Left lobe of liver (tissue), 2 donors: ENCODE data around the gene SIGLEC9. TPM values are rescaled to one million over a fixed set of nuclear protein-coding genes. Genes with fewer than 3 reads are reported as not detected.

ENCODE experiments used
- ATAC-seq: fragments of 200-7000 bp; cut with Tn5 transposase; one replicate; pipeline ENCODE4 v1.9.1; 2020; ENCODE audit warnings: mild to moderate bottlenecking, moderate library complexity
- DNase-seq: peaks from one replicate; pipeline ENCODE4 v3.0.0-alpha.2; 2020; ENCODE audit warnings: low spot score
- total RNA-seq: library from RNA; stranded (reverse); gene quantifications from one replicate; pipeline ENCODE4 v1.2.1, GENCODE V29; 2021
- donor health status: DM: no; HTN: no; CAD: no; lungs with moderate emphysema.
- donor health status: DM: no; HTN: yes; CAD: no.

Gene SIGLEC9
- total RNA-seq, 1 donor from 2014 or later, result 4.8 TPM

GRCh38 chr19:51096473-51097165, 28.1 kb upstream of the SIGLEC9 start:
- no peak for DNase-seq

GRCh38 chr19:51097166-51097738, 27.5 kb upstream of the SIGLEC9 start:
- no peak for DNase-seq
- ATAC-seq, result peak; percentile 77

More at GRCh38 chr19:51096473-51097165, 28.1 kb upstream of the SIGLEC9 start:
- no peak for ATAC-seq

- no peak for ATAC-seq
- DNase-seq, result no peak
Measured at GRCh38 chr19:51097796-51098195, 26.9 kb upstream of the SIGLEC9 start.

GRCh38 chr19:51098365-51099046, 26.2 kb upstream of the SIGLEC9 start:
- no peak for DNase-seq
- peak; percentile 31 for ATAC-seq

- ATAC-seq (no peak), DNase-seq (no peak)
Measured at GRCh38 chr19:51099047-51099382, 25.7 kb upstream of the SIGLEC9 start.

- ATAC-seq (no peak), DNase-seq (no peak)
Measured at GRCh38 chr19:51100601-51101000, 24.1 kb upstream of the SIGLEC9 start.

GRCh38 chr19:51101171-51101865, 23.4 kb upstream of the SIGLEC9 start:
- ATAC-seq (no peak), DNase-seq (no peak)

GRCh38 chr19:51102991-51103390, 21.7 kb upstream of the SIGLEC9 start:
- DNase-seq (no peak), ATAC-seq (no peak)

- no peak for ATAC-seq
- no peak for DNase-seq
Measured at GRCh38 chr19:51103926-51104341, 20.8 kb upstream of the SIGLEC9 start.

GRCh38 chr19:51107406-51108065, 17.2 kb upstream of the SIGLEC9 start:
- ATAC-seq, result no peak
- no peak for DNase-seq

- peak; percentile 98 for ATAC-seq
- peak; percentile 99 for DNase-seq
Measured at GRCh38 chr19:51108066-51108804, 16.5 kb upstream of the SIGLEC9 start, which contains the start of gene CTU1. TSS of gene CTU1 (minus strand) at chr19:51108409. CDS start at chr19:51104569, 3,840 bp downstream.

GRCh38 chr19:51108805-51109146, 15.9 kb upstream of the SIGLEC9 start:
- peak; percentile 46 for ATAC-seq
- no peak for DNase-seq

- ATAC-seq (no peak), DNase-seq (no peak)
Measured at GRCh38 chr19:51110666-51110971, 14.1 kb upstream of the SIGLEC9 start.

- ATAC-seq (no peak), DNase-seq (no peak)
Measured at GRCh38 chr19:51111606-51112005, 13.1 kb upstream of the SIGLEC9 start.

GRCh38 chr19:51114087-51114729, 10.5 kb upstream of the SIGLEC9 start:
- ATAC-seq (no peak), DNase-seq (no peak)

- ATAC-seq, result no peak
- DNase-seq, result no peak
Measured at GRCh38 chr19:51116736-51117286, 7.9 kb upstream of the SIGLEC9 start.

- DNase-seq (no peak), ATAC-seq (no peak)
Measured at GRCh38 chr19:51119101-51119500, 5.6 kb upstream of the SIGLEC9 start.

GRCh38 chr19:51119611-51120010, 5.1 kb upstream of the SIGLEC9 start:
- no peak for DNase-seq
- ATAC-seq, result no peak

- ATAC-seq (no peak), DNase-seq (no peak)
Measured at GRCh38 chr19:51120160-51120559, 4.5 kb upstream of the SIGLEC9 start.

GRCh38 chr19:51121257-51121656, 3.4 kb upstream of the SIGLEC9 start:
- DNase-seq (no peak), ATAC-seq (peak; percentile 13)
